SK-MEL-5 (cell line): ENCODE measurements around the gene MICALL2. TPM values are rescaled to one million over a fixed set of nuclear protein-coding genes. Genes with fewer than 3 reads are reported as not detected.

Source experiments
- DNase-seq: peaks from one replicate; pipeline ENCODE4 v3.0.0-alpha.2; 2016; ENCODE audit warnings: low read depth, low spot score
- in situ Hi-C: cut with HindIII; loops from 2 replicates; pipeline ENCODE4 v1.10.0; 2016; ENCODE audit warnings: low sequenced_read_pairs, high pct_unique_total_duplicates, low pct_unique_long_range_greater_than_20kb
- total RNA-seq: library from RNA; depleted of rRNA; stranded (reverse); fragments of >200 nt; shearing (Covaris generic); gene quantifications from 2 replicates; pipeline ENCODE4 v1.2.3, GENCODE V29; 2014

MICALL2 gene
- total RNA-seq, 1 experiment from 2014 or later: 1.2 TPM

GRCh38 chr7:1413936-1414639 is 45.2 kb downstream of the MICALL2 start:
- DNase-seq: no peak
- in situ Hi-C loops: no loop called here

- in situ Hi-C loops: no loop called here
- DNase-seq: peak; percentile 85
Observed at GRCh38 chr7:1412322-1413261, 46.7 kb downstream of the MICALL2 start.

GRCh38 chr7:1411414-1411813 is 47.9 kb downstream of the MICALL2 start:
- DNase-seq: no peak
- in situ Hi-C loops: no loop called here

DNA sequence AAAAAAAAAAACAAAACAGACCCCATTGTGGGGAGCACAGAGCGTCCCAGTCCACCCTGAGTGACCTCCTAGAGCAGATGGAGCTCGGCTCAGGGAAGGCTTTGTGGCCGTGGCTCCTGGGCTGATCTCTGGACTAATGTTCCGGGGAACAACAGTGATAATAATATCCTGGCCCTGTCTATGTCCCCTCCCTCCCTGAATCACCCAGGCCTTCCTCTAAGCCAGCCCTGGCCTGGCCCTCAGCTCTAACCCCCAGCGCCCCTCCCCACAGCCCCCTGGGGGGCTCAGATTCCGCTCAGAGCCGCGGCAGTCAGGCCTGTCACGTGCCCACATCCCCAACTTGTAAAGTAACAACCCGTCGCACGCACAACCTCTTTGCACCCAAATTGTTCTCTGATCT is 48.3 kb downstream of the MICALL2 start:
- in situ Hi-C loops: no loop called here
- no peak for DNase-seq

GRCh38 chr7:1409555-1409954 is 49.7 kb downstream of the MICALL2 start:
- in situ Hi-C loops: no loop called here
- no peak for DNase-seq

DNA sequence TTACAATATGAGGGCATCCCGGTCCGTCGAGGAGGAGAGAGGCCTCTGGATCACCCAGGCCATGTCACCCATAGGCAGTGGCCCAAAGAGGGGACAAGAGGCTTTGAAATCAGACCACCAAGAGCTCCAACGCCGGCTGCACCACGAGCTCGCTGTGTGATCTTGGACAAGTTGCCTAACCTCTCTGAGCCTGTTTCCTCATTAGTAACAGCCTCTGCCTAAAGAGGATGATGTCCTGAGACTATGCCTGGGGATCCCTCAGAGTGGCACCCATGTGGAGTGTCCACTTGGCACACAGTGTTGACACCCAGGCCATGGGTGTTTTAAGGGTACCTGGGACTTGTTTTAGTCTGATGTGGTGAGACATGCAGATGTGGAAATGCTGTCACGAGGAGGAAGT is 50.8 kb downstream of the MICALL2 start:
- in situ Hi-C loops: no loop called here
- DNase-seq: no peak

GRCh38 chr7:1407892-1408291 is 51.4 kb downstream of the MICALL2 start:
- no peak for DNase-seq
- in situ Hi-C loops: no loop called here

DNA sequence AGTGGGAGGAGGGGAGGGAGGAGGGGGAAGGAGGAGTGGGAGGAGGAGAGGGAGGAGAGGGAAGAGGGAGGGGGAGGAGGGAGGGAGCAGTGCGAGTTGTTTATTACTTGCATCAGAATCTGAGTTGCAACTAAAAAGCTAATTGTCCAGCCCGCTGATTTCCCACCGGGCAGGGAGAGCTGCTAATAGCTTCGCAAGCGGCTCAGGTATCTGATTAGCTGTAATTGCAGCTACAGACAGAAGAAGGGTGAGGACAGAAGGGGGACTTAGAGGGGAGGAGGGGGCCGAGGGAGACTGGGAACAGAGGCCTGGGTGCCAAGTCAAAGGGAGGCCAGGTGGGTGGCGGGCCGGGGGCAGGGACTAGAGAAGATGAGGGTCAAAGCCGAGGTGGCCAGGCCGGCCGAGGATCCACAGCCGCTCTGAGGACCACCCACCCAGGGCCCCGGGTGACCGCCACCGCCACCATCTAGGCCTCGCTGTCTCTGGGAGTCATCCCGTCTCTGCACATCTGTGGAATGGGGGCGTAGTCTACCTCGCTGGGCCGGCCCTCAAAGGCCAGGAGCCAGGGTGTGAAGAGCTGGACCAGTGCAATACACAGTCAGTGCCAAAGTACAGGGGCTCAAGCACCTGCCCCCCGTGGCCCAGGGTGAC is 54.2 kb downstream of the MICALL2 start:
- in situ Hi-C loops: no loop called here
- no peak for DNase-seq

DNA sequence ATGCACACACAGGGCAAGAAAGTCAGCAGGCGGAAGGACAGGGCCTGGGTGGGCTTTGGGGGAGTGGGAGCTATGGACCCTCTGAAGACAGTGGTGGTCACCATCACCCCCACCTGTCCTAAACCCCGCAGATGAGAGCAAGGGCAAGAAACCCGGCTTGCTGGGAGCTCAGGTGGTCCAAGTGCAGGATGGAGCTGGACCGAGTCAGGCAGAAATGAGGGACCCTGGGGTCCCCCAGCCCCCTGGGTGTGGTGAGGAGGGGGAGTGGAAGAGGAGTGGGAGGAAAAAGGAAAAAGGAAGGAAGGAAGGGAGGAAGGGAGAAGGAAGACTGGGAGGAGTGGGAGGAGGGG is 54.8 kb downstream of the MICALL2 start:
- DNase-seq: no peak
- in situ Hi-C loops: no loop called here

GRCh38 chr7:1403638-1404459 is 55.4 kb downstream of the MICALL2 start:
- DNase-seq: peak; percentile 22
- in situ Hi-C loops: no loop called here

GRCh38 chr7:1402791-1403637 is 56.3 kb downstream of the MICALL2 start:
- in situ Hi-C loops: no loop called here
- DNase-seq: no peak

DNA sequence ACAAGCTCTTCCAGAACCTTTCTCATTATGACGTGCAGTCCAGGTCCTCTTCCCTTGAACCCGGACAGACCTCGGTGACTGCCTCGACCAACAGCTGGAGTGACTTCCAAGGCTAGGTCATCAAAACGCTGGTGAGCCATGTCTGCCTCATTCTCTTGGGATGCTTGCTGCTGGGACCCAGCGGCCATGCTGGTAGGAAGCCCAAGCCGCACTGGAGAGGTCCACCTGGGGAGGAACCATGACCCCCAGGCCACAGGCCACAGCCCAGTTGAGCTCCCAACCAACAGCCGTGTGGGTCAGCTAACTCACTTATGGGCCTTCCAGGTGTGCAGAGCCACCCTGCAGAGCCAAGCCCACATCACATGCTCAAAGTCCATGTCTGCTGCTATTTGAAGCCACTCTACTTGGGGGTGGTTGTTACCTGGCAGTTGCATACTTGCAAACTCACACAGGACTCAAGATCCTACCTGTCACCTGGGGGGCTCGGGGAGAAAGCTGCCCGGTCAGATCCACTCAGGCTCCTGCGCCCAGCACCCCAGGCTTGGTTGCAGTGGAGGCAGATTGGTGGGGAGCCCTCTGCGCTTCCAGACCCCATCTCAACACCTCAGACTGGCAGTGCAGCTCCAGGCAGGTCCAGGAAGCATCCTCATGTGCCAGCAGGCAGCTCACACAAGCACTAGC is 57.0 kb downstream of the MICALL2 start:
- no peak for DNase-seq
- in situ Hi-C loops: no loop called here

- in situ Hi-C loops: no loop called here
- DNase-seq: no peak
Observed at GRCh38 chr7:1401011-1401410, 58.3 kb downstream of the MICALL2 start.

GRCh38 chr7:1400371-1400770 is 58.9 kb downstream of the MICALL2 start:
- in situ Hi-C loops: no loop called here
- peak; percentile 23 for DNase-seq

DNA sequence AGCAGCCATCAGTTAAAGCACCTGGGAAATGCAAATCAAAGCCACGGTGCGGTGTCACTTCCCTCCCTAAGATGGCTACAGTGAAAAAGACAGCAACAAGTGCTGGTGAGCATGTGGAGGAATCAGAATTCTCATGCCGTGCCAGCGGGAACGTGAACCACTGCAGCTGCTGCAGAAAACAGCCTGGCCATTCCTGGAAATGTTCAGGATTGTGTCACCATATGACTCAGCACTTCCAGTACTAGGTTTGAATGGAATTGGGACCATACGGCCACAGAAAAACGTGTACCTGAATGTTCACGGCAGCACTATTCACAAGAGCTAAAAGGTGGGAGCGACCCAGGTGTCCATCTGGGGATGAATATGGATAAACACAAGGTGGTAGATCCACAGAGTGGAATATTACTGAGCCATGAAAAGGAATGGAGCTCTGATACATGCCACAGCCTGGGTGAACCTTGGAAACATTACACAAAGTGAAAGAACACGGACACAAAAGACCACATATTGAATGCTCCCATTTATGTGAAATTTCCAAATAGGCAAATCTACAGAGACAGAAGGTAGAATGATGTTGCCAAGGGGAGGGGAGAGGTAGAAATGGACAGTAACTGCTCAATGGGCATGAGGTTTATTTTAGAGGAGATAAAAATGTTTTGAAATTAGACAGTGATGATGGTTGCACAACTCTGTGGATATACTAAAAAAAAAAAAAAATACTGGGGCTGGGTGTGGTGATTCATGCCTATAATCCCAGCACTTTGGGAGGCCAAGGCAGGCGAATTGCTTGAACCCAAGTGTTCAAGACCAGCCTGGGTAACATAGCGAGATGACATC is 61.6 kb downstream of the MICALL2 start:
- in situ Hi-C loops: no loop called here
- DNase-seq: no peak

DNA sequence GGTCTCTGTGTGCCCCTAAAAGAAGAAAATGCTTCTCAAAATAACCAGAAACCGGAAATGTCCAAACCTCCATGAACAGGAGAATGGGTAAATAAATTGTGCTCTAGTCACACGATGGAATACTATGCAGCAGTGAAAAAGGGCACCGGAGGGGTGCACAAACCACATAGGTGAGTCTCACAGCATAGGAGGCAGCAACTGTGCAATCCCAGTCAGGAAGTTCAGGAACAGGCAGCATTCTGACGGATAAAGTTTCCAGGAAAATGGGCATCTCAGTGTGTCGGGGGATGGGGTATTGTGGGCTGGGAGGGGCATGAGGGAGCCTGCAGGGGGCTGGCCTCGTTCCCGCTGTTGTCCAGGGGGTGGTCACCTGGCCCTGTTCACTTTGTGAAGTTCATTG is 63.1 kb downstream of the MICALL2 start:
- in situ Hi-C loops: no loop called here
- DNase-seq: no peak
